BJ (cell line): ENCODE results near the gene GHRL. TPM values are rescaled to one million over a fixed set of nuclear protein-coding genes. Genes with fewer than 3 reads are reported as not detected.

Experiments
- CTCF ChIA-PET: fragments of 350-600 bp; formaldehyde crosslinking; extraction: SDS; loops from one replicate; lab custom pipeline; 2021; ENCODE audit warnings: antibody characterized with exemption, inconsistent platforms; lab: Yijun Ruan, JAX
- POLR2A ChIA-PET: fragments of 300-600 bp; sonication (Branson Sonifier 250); formaldehyde crosslinking; extraction: SDS; loops from one replicate; lab custom pipeline; 2021; ENCODE audit warnings: antibody characterized with exemption; lab: Charles Lee
- DNase-seq: peaks from one replicate; pipeline ENCODE4 v3.0.0-alpha.2; 2011; ENCODE audit warnings: low read depth
- H3K27me3 ChIP-seq: 2 replicates; pipeline ENCODE4 v1.6.0; 2011; ENCODE audit warnings: low read length; ENCODE audit not compliant: control insufficient read depth, insufficient read depth
- H3K36me3 ChIP-seq: 2 replicates; pipeline ENCODE4 v1.5.1; 2011; ENCODE audit warnings: low read length; ENCODE audit not compliant: control insufficient read depth, insufficient read depth
- H3K4me3 ChIP-seq: 2 replicates; pipeline ENCODE4 v1.5.1; 2011; ENCODE audit warnings: low read depth, mild to moderate bottlenecking, control low read depth, low read length
- CTCF ChIP-seq: IDR thresholded peaks from 2 replicates; pipeline ENCODE4 v1.5.1; 2011; ENCODE audit warnings: low read depth, mild to moderate bottlenecking, control low read depth, inconsistent platforms, low read length, moderate library complexity; ENCODE audit not compliant: insufficient read depth
- polyA plus RNA-seq: library from polyadenylated mRNA; depleted of rRNA; stranded (reverse); fragments of >200 nt; gene quantifications from 2 replicates; pipeline ENCODE4 v1.2.3, GENCODE V29; 2011

Gene GHRL
- polyA plus RNA-seq, 1 experiment: not detected

- Histone ChIP-seq H3K36me3 (no peaks in the 10 kb centered on the region), H3K27me3 (peaks cover 23% of the 10 kb centered on the region), H3K4me3 (no peak overlapping the region)
- CTCF ChIA-PET: interaction anchor here (1.0 to 2.4 kb wide), 2 partner anchors 16 to 411 kb away, joined by 4 to 8 read pairs; no protein-coding TSS in a partner anchor
- DNase-seq: no peak
- TF ChIP-seq CTCF: no peak
- POLR2A ChIA-PET: no interaction called here
These were observed 35.8 kb upstream of the GHRL start for GRCh38 chr3:10328460-10329071.

GRCh38 chr3:10327592-10327991 is 34.8 kb upstream of the GHRL start:
- POLR2A ChIA-PET: no interaction called here
- H3K27me3 ChIP-seq: peaks cover 25% of the 10 kb centered on the region
- CTCF ChIA-PET: no interaction called here
- no peaks in the 10 kb centered on the region for H3K36me3 ChIP-seq
- TF ChIP-seq CTCF: no peak
- no peak for DNase-seq
- no peak overlapping the region for H3K4me3 ChIP-seq

GRCh38 chr3:10322352-10322710 is 29.6 kb upstream of the GHRL start:
- ChIA-PET CTCF (interaction anchor here (1.5 to 3.6 kb wide), 2 partner anchors 12 to 21 kb away, joined by 5 to 14 read pairs; no protein-coding TSS in a partner anchor), POLR2A (interaction anchor here (0.6 kb wide), 1 partner anchor 517 kb away, joined by 3 read pairs; no protein-coding TSS in a partner anchor)
- DNase-seq: no peak
- Histone ChIP-seq H3K36me3 (peaks cover 8% of the 10 kb centered on the region), H3K27me3 (peaks cover 5% of the 10 kb centered on the region), H3K4me3 (no peak overlapping the region)
- peak; percentile 39 for TF ChIP-seq CTCF

GRCh38 chr3:10321630-10322351 is 29.0 kb upstream of the GHRL start:
- Histone ChIP-seq H3K36me3 (peaks cover 11% of the 10 kb centered on the region), H3K27me3 (peaks cover 5% of the 10 kb centered on the region), H3K4me3 (no peak overlapping the region)
- POLR2A ChIA-PET: interaction anchor here (0.6 kb wide), 1 partner anchor 517 kb away, joined by 3 read pairs; no protein-coding TSS in a partner anchor
- DNase-seq: no peak
- no peak for TF ChIP-seq CTCF
- CTCF ChIA-PET: interaction anchor here (0.8 to 3.6 kb wide), 4 partner anchors 13 to 575 kb away, joined by 3 to 14 read pairs (median 4); no protein-coding TSS in a partner anchor

GRCh38 chr3:10320320-10320677 is 27.6 kb upstream of the GHRL start:
- no peak for TF ChIP-seq CTCF
- H3K36me3 ChIP-seq: peaks cover 20% of the 10 kb centered on the region
- H3K4me3 ChIP-seq: peak overlapping the region; percentile 96
- POLR2A ChIA-PET: no interaction called here
- CTCF ChIA-PET: interaction anchor here (1.3 to 3.6 kb wide), 2 partner anchors 8 to 14 kb away, joined by 4 to 14 read pairs; no protein-coding TSS in a partner anchor
- no peak for DNase-seq
- peaks cover 2% of the 10 kb centered on the region for H3K27me3 ChIP-seq
